ENCODE measurements around the gene HMGB1. TPM values are rescaled to one million over a fixed set of nuclear protein-coding genes. Genes with fewer than 3 reads are reported as not detected.
"Not testable (repeated sequence)": the region's sequence is repeated elsewhere in the genome, so short reads cannot be mapped to it uniquely, and the experiment has no call there.

HMGB1 gene
- total and polyA plus RNA-seq, 2 of the 13 experiments (the other 11 are each of a cell fraction or from before 2014, with no cell fraction given): 115 to 584 TPM

DNA sequence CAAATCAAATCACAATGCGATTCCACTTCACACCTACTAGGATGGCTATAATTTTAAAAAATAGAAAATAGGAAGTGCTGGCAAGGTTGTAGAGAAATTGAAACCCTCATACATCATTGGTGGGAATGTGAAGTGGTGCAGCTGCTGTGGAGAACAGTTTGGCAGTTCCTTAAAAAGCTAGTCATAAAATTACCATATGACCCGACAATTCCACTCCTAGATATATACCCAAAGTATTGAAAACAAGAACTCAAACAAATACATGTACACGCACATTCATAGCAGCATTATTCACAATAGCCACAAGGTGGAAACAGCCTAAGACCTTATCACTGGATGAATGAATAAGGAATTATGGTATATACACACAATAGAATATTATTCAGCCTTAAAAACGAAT, 12.0 kb downstream of the HMGB1 start (continued):
- TF ChIP-seq ZBTB39 (CRISPR knock-in tag; IDR thresholded peaks at IDR 0.05): no peak

DNA sequence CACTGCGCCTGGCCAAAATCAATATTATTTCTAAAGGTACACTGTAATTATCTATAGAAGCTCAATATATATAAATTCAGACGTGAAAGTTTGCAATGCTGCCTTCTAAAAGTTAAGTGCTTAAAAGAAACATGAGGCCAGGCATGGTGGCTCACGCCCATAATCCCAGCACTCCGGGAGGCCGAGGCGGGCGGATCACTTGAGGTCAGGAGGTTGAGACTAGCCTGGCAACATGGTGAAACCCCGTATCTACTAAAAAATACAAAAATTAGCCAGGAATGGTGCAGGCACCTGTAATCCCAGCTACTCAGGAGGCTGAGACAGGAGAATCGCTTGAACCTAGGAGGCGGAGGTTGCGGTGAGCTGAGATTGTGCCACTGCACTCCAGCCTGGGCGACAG, 14.3 kb downstream of the HMGB1 start:
- H3K9ac ChIP-seq (ENCODE audit: insufficient read depth, low read depth, low read length); intact Hi-C loops (cut with micrococcal nuclease; ENCODE audit: unreplicated experiment); POLR2A ChIA-PET; H2AFZ ChIP-seq (ENCODE audit: low read length); H3K36me3 ChIP-seq (replicated peaks in 1 of 2; ENCODE audit: control insufficient read depth in 1 of 2, insufficient read depth in 2 of 2, low read length in 2 of 2); CTCF ChIA-PET (ENCODE audit: low intra/inter-chr PET ratio, low total read pairs); DNase-seq (ENCODE audit: low spot score); ATAC-seq; H3K79me2 ChIP-seq (ENCODE audit: insufficient read depth, low read length); FAIRE-seq; H4K20me1 ChIP-seq (ENCODE audit: insufficient read depth, low read length); H3K4me2 ChIP-seq (ENCODE audit: low read depth, low read length); H3K27me3 ChIP-seq (ENCODE audit: control insufficient read depth in 1 of 2, insufficient read depth in 2 of 2, low read length in 2 of 2); in situ Hi-C loops (cut with HindIII; ENCODE audit: extremely low pct_ligation_motif_present, low pct_unique_long_range_greater_than_20kb); H3K9me3 ChIP-seq (ENCODE audit: low read length); H3K27ac ChIP-seq (ENCODE audit: extremely low read length, insufficient read depth, low read length); H3K4me1 ChIP-seq (ENCODE audit: insufficient read depth, low read length); H3K4me3 ChIP-seq (replicated peaks in 1 of 3; ENCODE audit: insufficient read depth in 1 of 3, low read depth in 2 of 3, low read length in 3 of 3); BruUV-seq (replicated peaks): not testable (repeated sequence)
- 66% methylated on average over 12 of the region's 12 CpGs for WGBS (ENCODE audit: low lambda C conversion rate)

DNA sequence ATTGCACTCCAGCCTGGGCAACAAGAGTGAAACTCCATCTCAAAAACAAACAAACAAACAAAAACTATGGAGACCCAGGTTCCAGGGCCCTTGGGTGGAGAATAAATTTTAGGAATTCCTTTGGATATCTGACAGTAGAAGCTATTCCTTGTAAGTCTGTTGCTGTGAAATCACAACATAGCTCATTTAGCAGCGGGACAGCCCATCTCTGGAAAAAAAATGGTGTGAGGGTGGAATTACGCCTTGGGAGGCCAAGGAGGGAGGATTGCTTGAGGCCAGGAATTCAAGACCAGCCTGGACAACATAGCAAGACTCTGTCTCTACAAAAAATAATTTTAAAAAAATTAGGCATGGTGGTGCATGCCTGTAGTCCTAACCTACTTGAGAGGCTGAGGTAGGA, 15.7 kb downstream of the HMGB1 start:
- peaks cover 0 to 12% of the 10 kb centered on the region in 2 experiments; a peak in 4 of 5 replicates for H3K27me3 ChIP-seq (ENCODE audit: control insufficient read depth in 1 of 2, insufficient read depth in 2 of 2, low read length in 2 of 2)
- peaks cover 13% of the 10 kb centered on the region for H3K4me1 ChIP-seq (ENCODE audit: insufficient read depth, low read length)
- in situ Hi-C loops (cut with HindIII; ENCODE audit: extremely low pct_ligation_motif_present, low pct_unique_long_range_greater_than_20kb): no loop called here
- WGBS (ENCODE audit: low lambda C conversion rate): 90% methylated on average over 2 of the region's 2 CpGs
- no peak for FAIRE-seq
- BruUV-seq (replicated peaks): no TSS peak
- no peak overlapping the region for H3K27ac ChIP-seq (ENCODE audit: extremely low read length, insufficient read depth, low read length)
- no peak overlapping the region for H3K9ac ChIP-seq (ENCODE audit: insufficient read depth, low read depth, low read length)
- intact Hi-C loops (cut with micrococcal nuclease; ENCODE audit: unreplicated experiment): no loop called here
- no peak overlapping the region for H3K4me3 ChIP-seq (replicated peaks in 1 of 3; ENCODE audit: insufficient read depth in 1 of 3, low read depth in 2 of 3, low read length in 3 of 3)
- no peaks in the 10 kb centered on the region for H3K36me3 ChIP-seq (replicated peaks in 1 of 2; ENCODE audit: control insufficient read depth in 1 of 2, insufficient read depth in 2 of 2, low read length in 2 of 2)
- no peaks in the 10 kb centered on the region for H3K79me2 ChIP-seq (ENCODE audit: insufficient read depth, low read length)
- no peak for TF ChIP-seq ZNF20 (CRISPR knock-in tag; IDR thresholded peaks at IDR 0.05)
- TF ChIP-seq HES4 (CRISPR knock-in tag; IDR thresholded peaks at IDR 0.05; ENCODE audit: borderline replicate concordance): no peak
- no peak for TF ChIP-seq ZNF510 (CRISPR knock-in tag; IDR thresholded peaks at IDR 0.05; ENCODE audit: low read depth)
- TF ChIP-seq, protein P1, sequence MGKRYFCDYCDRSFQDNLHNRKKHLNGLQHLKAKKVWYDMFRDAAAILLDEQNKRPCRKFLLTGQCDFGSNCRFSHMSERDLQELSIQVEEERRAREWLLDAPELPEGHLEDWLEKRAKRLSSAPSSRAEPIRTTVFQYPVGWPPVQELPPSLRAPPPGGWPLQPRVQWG (CRISPR knock-in tag; IDR thresholded peaks at IDR 0.05; ENCODE audit: borderline replicate concordance, low read depth): no peak
- no peak for TF ChIP-seq IKZF5 (CRISPR knock-in tag; IDR thresholded peaks at IDR 0.05)
- no peak for TF ChIP-seq ZNF569 (CRISPR knock-in tag; IDR thresholded peaks at IDR 0.05; ENCODE audit: borderline replicate concordance)
- TF ChIP-seq, protein P2, sequence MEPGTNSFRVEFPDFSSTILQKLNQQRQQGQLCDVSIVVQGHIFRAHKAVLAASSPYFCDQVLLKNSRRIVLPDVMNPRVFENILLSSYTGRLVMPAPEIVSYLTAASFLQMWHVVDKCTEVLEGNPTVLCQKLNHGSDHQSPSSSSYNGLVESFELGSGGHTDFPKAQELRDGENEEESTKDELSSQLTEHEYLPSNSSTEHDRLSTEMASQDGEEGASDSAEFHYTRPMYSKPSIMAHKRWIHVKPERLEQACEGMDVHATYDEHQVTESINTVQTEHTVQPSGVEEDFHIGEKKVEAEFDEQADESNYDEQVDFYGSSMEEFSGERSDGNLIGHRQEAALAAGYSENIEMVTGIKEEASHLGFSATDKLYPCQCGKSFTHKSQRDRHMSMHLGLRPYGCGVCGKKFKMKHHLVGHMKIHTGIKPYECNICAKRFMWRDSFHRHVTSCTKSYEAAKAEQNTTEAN (CRISPR knock-in tag; conservative IDR thresholded peaks at IDR 0.05): no peak
- TF ChIP-seq SALL1 (CRISPR knock-in tag; IDR thresholded peaks at IDR 0.05): no peak
- no peak for TF ChIP-seq HOXA9 (CRISPR knock-in tag; IDR thresholded peaks at IDR 0.05; ENCODE audit: borderline replicate concordance)
- no peak for TF ChIP-seq HNRNPLL (IDR thresholded peaks at IDR 0.05; ENCODE audit: low read depth, low read length, poor library complexity, severe bottlenecking)
- ChIA-PET CTCF (ENCODE audit: low intra/inter-chr PET ratio, low total read pairs) (no interaction called here), POLR2A (no interaction called here)
- no peak for DNase-seq (ENCODE audit: low spot score)
- no peaks in the 10 kb centered on the region for H3K9me3 ChIP-seq (ENCODE audit: low read length)
- no peak overlapping the region for H2AFZ ChIP-seq (ENCODE audit: low read length)
- H3K4me2 ChIP-seq (ENCODE audit: low read depth, low read length): no peak overlapping the region
- ATAC-seq: no peak
- no peaks in the 10 kb centered on the region for H4K20me1 ChIP-seq (ENCODE audit: insufficient read depth, low read length)

Data from HepG2 (cell line).